HFFc6 (cell line): ENCODE results near the gene FRMD4A. TPM values are rescaled to one million over a fixed set of nuclear protein-coding genes. Genes with fewer than 3 reads are reported as not detected.

Experiments used
- DNase-seq: peaks from one replicate; pipeline ENCODE4 v3.0.0-alpha.2; 2018
- H3K27ac Mint-ChIP-seq: 2 replicates; pipeline ENCODE4 v1.8.0; 2020; ENCODE audit warnings: mild to moderate bottlenecking, mixed read lengths
- H3K27me3 Mint-ChIP-seq: 2 replicates; pipeline ENCODE4 v1.8.0; 2021; ENCODE audit warnings: mild to moderate bottlenecking, moderate library complexity, mixed read lengths; ENCODE audit not compliant: insufficient read depth
- H3K36me3 Mint-ChIP-seq: 2 replicates; pipeline ENCODE4 v1.8.0; 2021; ENCODE audit warnings: low read depth, mixed read lengths
- H3K4me1 Mint-ChIP-seq: 2 replicates; pipeline ENCODE4 v1.8.0; 2020; ENCODE audit warnings: low read depth, mixed read lengths
- H3K4me3 Mint-ChIP-seq: 2 replicates; pipeline ENCODE4 v1.8.0; 2020; ENCODE audit warnings: mild to moderate bottlenecking, moderate library complexity, mixed read lengths
- H3K9me3 Mint-ChIP-seq: 2 replicates; pipeline ENCODE4 v1.8.0; 2020; ENCODE audit warnings: mild to moderate bottlenecking, mixed read lengths
- CTCF ChIP-seq: fragments of 200-600 bp; sonication (generic); IDR thresholded peaks from 2 replicates; pipeline ENCODE4 v1.5.0; 2021; ENCODE audit warnings: antibody characterized with exemption, mild to moderate bottlenecking
- total RNA-seq, 6 experiments: library from RNA; stranded (reverse); fragmentation: NEBNext Ultra II Directional; extraction: Animal tissue kit (Norgen Biotek cat#: 25700); gene quantifications; 2 replicates in 1 of 6; 3 replicates in 5 of 6; pipeline ENCODE4 v1.2.3, GENCODE V29; 2021

Gene FRMD4A
- total RNA-seq, 6 experiments from 2014 or later, result 76.7 to 117 (median 92.3) TPM

- TF ChIP-seq CTCF, result no peak
- H3K36me3 Mint-ChIP-seq, result peaks cover 19% of the 10 kb centered on the region
- no peaks in the 10 kb centered on the region for H3K27me3 Mint-ChIP-seq
- peak overlapping the region; percentile 79 for H3K27ac Mint-ChIP-seq
- no peaks in the 10 kb centered on the region for H3K9me3 Mint-ChIP-seq
- H3K4me1 Mint-ChIP-seq, result peaks cover 60% of the 10 kb centered on the region
- peak overlapping the region; percentile 52 for H3K4me3 Mint-ChIP-seq
- DNase-seq, result peak; percentile 16
Measured at GRCh38 chr10:13877154-13877909, 453.4 kb downstream of the FRMD4A start.

- DNase-seq, result no peak
- H3K9me3 Mint-ChIP-seq, result no peaks in the 10 kb centered on the region
- peak overlapping the region; percentile 25; the same call in 1 of the 2 replicates for H3K27ac Mint-ChIP-seq
- H3K36me3 Mint-ChIP-seq, result peaks cover 40% of the 10 kb centered on the region
- peaks cover 2% of the 10 kb centered on the region for H3K27me3 Mint-ChIP-seq
- no peak overlapping the region for H3K4me3 Mint-ChIP-seq
- H3K4me1 Mint-ChIP-seq, result peaks cover 79% of the 10 kb centered on the region
- TF ChIP-seq CTCF, result no peak
Measured at GRCh38 chr10:13873196-13873595, 457.5 kb downstream of the FRMD4A start.

GRCh38 chr10:13872411-13872810, 458.3 kb downstream of the FRMD4A start:
- peak overlapping the region; percentile 60 for H3K27ac Mint-ChIP-seq
- no peak for TF ChIP-seq CTCF
- H3K36me3 Mint-ChIP-seq, result peaks cover 40% of the 10 kb centered on the region
- no peaks in the 10 kb centered on the region for H3K9me3 Mint-ChIP-seq
- DNase-seq, result no peak
- peaks cover 2% of the 10 kb centered on the region for H3K27me3 Mint-ChIP-seq
- no peak overlapping the region for H3K4me3 Mint-ChIP-seq
- peaks cover 71% of the 10 kb centered on the region for H3K4me1 Mint-ChIP-seq

- Mint-ChIP-seq H3K27me3 (peaks cover 2% of the 10 kb centered on the region), H3K4me3 (no peak overlapping the region), H3K36me3 (peaks cover 40% of the 10 kb centered on the region), H3K4me1 (peaks cover 70% of the 10 kb centered on the region), H3K9me3 (no peaks in the 10 kb centered on the region), H3K27ac (no peak overlapping the region)
- no peak for DNase-seq
- TF ChIP-seq CTCF, result no peak
Measured at GRCh38 chr10:13871776-13872175, 458.9 kb downstream of the FRMD4A start.

GRCh38 chr10:13871011-13871410, 459.7 kb downstream of the FRMD4A start:
- no peak for DNase-seq
- H3K4me3 Mint-ChIP-seq, result no peak overlapping the region
- H3K27me3 Mint-ChIP-seq, result peaks cover 2% of the 10 kb centered on the region
- H3K4me1 Mint-ChIP-seq, result peaks cover 74% of the 10 kb centered on the region
- no peaks in the 10 kb centered on the region for H3K9me3 Mint-ChIP-seq
- peaks cover 40% of the 10 kb centered on the region for H3K36me3 Mint-ChIP-seq
- no peak for TF ChIP-seq CTCF
- peak overlapping the region; percentile 9; the same call in 1 of the 2 replicates for H3K27ac Mint-ChIP-seq
